K562 (cell line): ENCODE data around the gene CLCN2. TPM values are rescaled to one million over a fixed set of nuclear protein-coding genes. Genes with fewer than 3 reads are reported as not detected.

Experiments
- ATF6 ChIP-seq: sonication (generic); formaldehyde crosslinking; IDR thresholded peaks from 2 replicates; pipeline ENCODE4 v1.4.0; 2020; ENCODE audit warnings: mild to moderate bottlenecking, missing genetic modification reagents
- CSDE1 ChIP-seq, 2 experiments: fragments of 450-650 bp; IDR thresholded peaks; 2 replicates each; pipeline ENCODE4 v1.6.1; 2016; ENCODE audit warnings: mild to moderate bottlenecking in 1 of 2
- FOXK2 ChIP-seq, 2 experiments: fragments of 450-650 bp; IDR thresholded peaks in 1 of 2; conservative IDR thresholded peaks in 1 of 2; 2 replicates each; pipeline ENCODE4 v1.6.1; 2016; ENCODE audit warnings: low read depth in 2 of 2, mild to moderate bottlenecking in 1 of 2
- KLF16 ChIP-seq: IDR thresholded peaks from 2 replicates; pipeline ENCODE4 v1.6.1; 2016; ENCODE audit warnings: antibody characterized with exemption
- MAFG ChIP-seq: fragments of 450-650 bp; conservative IDR thresholded peaks from 2 replicates; pipeline ENCODE4 v1.6.1; 2016; ENCODE audit warnings: missing genetic modification characterization, missing compliant biosample characterization
- MYBL2 ChIP-seq, 2 experiments: fragments of 450-650 bp in 1 of 2; sonication (generic) in 1 of 2; formaldehyde crosslinking in 1 of 2; IDR thresholded peaks; 2 replicates each; pipeline versions ENCODE4 v1.6.1 to v1.8.1; 2017 to 2022; ENCODE audit warnings: borderline replicate concordance in 1 of 2, inconsistent platforms in 1 of 2, low read depth in 1 of 2, mild to moderate bottlenecking in 1 of 2, missing genetic modification reagents in 1 of 2, moderate library complexity in 1 of 2
- POLR2AphosphoS2 ChIP-seq: IDR thresholded peaks from 2 replicates; pipeline ENCODE4 v1.6.1; 2012; ENCODE audit warnings: low read length, improper control_type of control experiment
- PRPF4 ChIP-seq: fragments of 200-400 bp; formaldehyde crosslinking; IDR thresholded peaks from one replicate; pipeline ENCODE4 v1.6.1; 2017; ENCODE audit warnings: low read length, low read depth, mild to moderate bottlenecking; ENCODE audit not compliant: insufficient read depth, poor library complexity, severe bottlenecking
- RB1 ChIP-seq: fragments of 450-650 bp; IDR thresholded peaks from 2 replicates; pipeline ENCODE4 v1.6.1; 2017; ENCODE audit warnings: low read depth, mild to moderate bottlenecking
- RBM17 ChIP-seq: fragments of 200-400 bp; formaldehyde crosslinking; IDR thresholded peaks from 2 replicates; pipeline ENCODE4 v1.6.1; 2017; ENCODE audit warnings: low read depth, mild to moderate bottlenecking, low read length, borderline replicate concordance
- RBM22 ChIP-seq: fragments of 200-400 bp; formaldehyde crosslinking; IDR thresholded peaks from 2 replicates; pipeline ENCODE4 v1.6.1; 2018; ENCODE audit warnings: low read length, low read depth; ENCODE audit not compliant: poor library complexity, severe bottlenecking
- REST ChIP-seq, 2 experiments: fragments of 450-650 bp; formaldehyde crosslinking in 1 of 2; IDR thresholded peaks; 2 replicates each; pipeline versions ENCODE4 v1.4.0 to v1.6.1; 2014 to 2020; ENCODE audit warnings: mild to moderate bottlenecking in 2 of 2, borderline replicate concordance in 1 of 2, low read depth in 1 of 2
- SETDB1 ChIP-seq: IDR thresholded peaks from one replicate; pipeline ENCODE4 v1.6.1; 2012; ENCODE audit warnings: low read length, control low read depth, inconsistent platforms
- SIX5 ChIP-seq, 2 experiments: IDR thresholded peaks; 2 replicates each; pipeline ENCODE4 v1.6.1; 2011; ENCODE audit warnings: low read length in 2 of 2, borderline replicate concordance in 1 of 2, low read depth in 1 of 2, mild to moderate bottlenecking in 1 of 2, moderate library complexity in 1 of 2; ENCODE audit not compliant: insufficient read depth in 1 of 2
- TEAD2 ChIP-seq: fragments of 450-650 bp; IDR thresholded peaks from 2 replicates; pipeline ENCODE4 v1.6.1; 2016; ENCODE audit warnings: missing genetic modification characterization, control low read depth, missing compliant biosample characterization
- ZNF408 ChIP-seq: fragments of 250-450 bp; sonication (Bioruptor Pico); IDR thresholded peaks from 2 replicates; pipeline ENCODE4 v1.4.0; 2020; ENCODE audit warnings: low read depth, mild to moderate bottlenecking, moderate library complexity
- polyA plus RNA-seq, 8 experiments: library from polyadenylated mRNA; depleted of rRNA in 4 of 8; stranded (reverse) in 5 of 8; unstranded in 3 of 8; fragments of >200 nt; fragmentation: Nextera tagmentation in 2 of 8; fragmentation: Illumina TruSeq in 1 of 8; extraction: Ambion mirVana in 2 of 8; extraction: Trizol in 1 of 8; gene quantifications; 2 replicates each; pipeline versions ENCODE4 v1.2.1 to v1.2.3, GENCODE V29; 2011 to 2014; ENCODE audit warnings: inconsistent platforms in 1 of 8, missing spikeins in 1 of 8
- total RNA-seq, 7 experiments: library from RNA; depleted of rRNA in 6 of 7; stranded (reverse); fragments of >200 nt in 6 of 7; fragmentation: Illumina TruSeq in 2 of 7; extraction: Trizol in 2 of 7; gene quantifications; 2 replicates each; pipeline versions ENCODE4 v1.2.1 to v1.2.3, GENCODE V29; 2011 to 2021; ENCODE audit warnings: low replicate concordance in 1 of 7

Gene CLCN2
- total and polyA plus RNA-seq, 9 of the 15 experiments (the other 6 are each of a cell fraction or from before 2014, with no cell fraction given): 0.10 to 14.0 (median 6.9) TPM

- peak; percentile 97 for TF ChIP-seq KLF16
- peak in 1 of 2 experiments; percentile 77; a peak in 3 of 4 replicates for TF ChIP-seq FOXK2 (conservative IDR thresholded peaks at IDR 0.05 in 1 of 2, IDR thresholded peaks at IDR 0.05 in 1 of 2; ENCODE audit: low read depth in 2 of 2)
- TF ChIP-seq MYBL2 (IDR thresholded peaks at IDR 0.05; ENCODE audit: low read depth): no peak
- no peak for TF ChIP-seq MYBL2 (CRISPR knock-in tag; IDR thresholded peaks at IDR 0.05; ENCODE audit: borderline replicate concordance)
- no peak for TF ChIP-seq RBM22
- no peak for TF ChIP-seq RBM17
- TF ChIP-seq REST (IDR thresholded peaks at IDR 0.05; ENCODE audit: borderline replicate concordance): peak; percentile 99
- TF ChIP-seq REST (CRISPR knock-in tag; IDR thresholded peaks at IDR 0.05; ENCODE audit: low read depth): 0 out of 2 replicates have a peak, but pooled peaks have one; percentile 50
- TF ChIP-seq ZNF408: no peak
- no peak for TF ChIP-seq ATF6 (CRISPR knock-in tag)
- TF ChIP-seq CSDE1 (IDR thresholded peaks at IDR 0.05): no peak
- TF ChIP-seq MAFG (tag): no peak
- peak; percentile 71 for TF ChIP-seq SETDB1
- peak; percentile 44 for TF ChIP-seq RB1
- peak; percentile 97 for TF ChIP-seq POLR2AphosphoS2
- TF ChIP-seq SIX5 (IDR thresholded peaks at IDR 0.05; ENCODE audit: borderline replicate concordance in 1 of 2, insufficient read depth in 1 of 2, low read depth in 1 of 2, low read length in 2 of 2): peak; percentile 48 to 49; a peak in 3 of 4 replicates
- no peak for TF ChIP-seq TEAD2
- TF ChIP-seq PRPF4: no peak
These were observed 1.5 kb upstream of the CLCN2 start (continued) for GRCh38 chr3:184362668-184363546.
